Progenitor cell of endocrine pancreas (in vitro differentiated cells): Measurements from ENCODE around the gene IGF2BP3. TPM values are rescaled to one million over a fixed set of nuclear protein-coding genes. Genes with fewer than 3 reads are reported as not detected.
A peak's percentile ranks its signal among the peaks of the same experiment; 100 is the strongest.
"Not testable (repeated sequence)": the region's sequence is repeated elsewhere in the genome, so short reads cannot be mapped to it uniquely, and the experiment has no call there.

Experiments
- DNase-seq: peaks from one replicate; pipeline ENCODE4 v3.0.0; 2021; ENCODE audit warnings: low spot score; ENCODE audit not compliant: unreplicated experiment
- H3K27ac Mint-ChIP-seq: 2 replicates; pipeline ENCODE4 v1.8.0; 2021; ENCODE audit warnings: mild to moderate bottlenecking, moderate library complexity, mixed read lengths
- H3K27me3 Mint-ChIP-seq: 2 replicates; pipeline ENCODE4 v1.8.0; 2021; ENCODE audit warnings: mixed read lengths
- H3K36me3 Mint-ChIP-seq: 2 replicates; pipeline ENCODE4 v1.8.0; 2022; ENCODE audit warnings: mixed read lengths; ENCODE audit not compliant: insufficient read depth
- H3K4me1 Mint-ChIP-seq: 2 replicates; pipeline ENCODE4 v1.8.0; 2021; ENCODE audit warnings: low read depth, mixed read lengths
- H3K4me3 Mint-ChIP-seq: 2 replicates; pipeline ENCODE4 v1.8.0; 2021; ENCODE audit warnings: low read depth, mild to moderate bottlenecking, moderate library complexity, mixed read lengths
- H3K9me3 Mint-ChIP-seq: 2 replicates; pipeline ENCODE4 v1.8.0; 2021; ENCODE audit warnings: low read depth, mixed read lengths
- total RNA-seq: library from RNA; stranded (reverse); gene quantifications from 2 replicates; pipeline ENCODE4 v1.2.1, GENCODE V29; 2021
- TF ChIP-seq, protein P1 (sequence below): fragments of 200-600 bp; sonication (generic); IDR thresholded peaks from one replicate; pipeline ENCODE4 v1.5.0; 2021; ENCODE audit warnings: antibody characterized with exemption, mild to moderate bottlenecking; ENCODE audit not compliant: unreplicated experiment

IGF2BP3 gene
- total RNA-seq, 1 donor from 2014 or later, result 96.9 TPM

DNA sequence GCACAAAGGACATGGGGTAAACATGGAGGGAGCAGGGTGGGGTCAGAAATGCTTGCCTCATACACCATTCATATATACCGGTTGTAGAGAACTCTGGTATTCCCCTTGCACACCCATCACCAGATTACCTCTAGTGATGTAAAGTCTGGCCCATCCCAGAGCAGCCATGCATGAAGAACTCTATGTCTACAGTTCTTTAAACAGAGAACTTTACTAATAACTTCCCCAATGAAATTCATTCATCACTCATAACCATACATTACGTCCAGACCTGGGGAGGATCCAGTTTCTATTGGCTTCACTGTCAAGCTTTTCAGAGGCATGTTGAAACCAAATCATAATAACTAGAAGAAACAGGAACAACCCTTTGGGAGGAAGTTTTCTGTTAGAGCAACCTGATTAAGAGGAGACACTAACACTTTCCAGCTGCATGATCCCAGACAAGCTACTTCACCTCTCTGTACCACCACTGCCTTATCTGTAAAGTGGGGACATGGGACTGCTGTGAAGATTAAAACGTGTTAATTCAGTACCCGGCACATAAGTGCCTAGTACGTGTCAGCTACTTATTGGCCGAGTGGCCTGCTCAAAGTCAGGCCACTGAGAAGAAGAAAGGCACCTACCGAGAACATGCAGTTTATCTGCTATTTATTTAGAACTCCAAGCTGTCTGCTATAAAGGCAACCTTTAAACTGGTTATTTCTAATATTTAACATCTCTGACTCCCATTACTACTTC, 59.7 kb downstream of the IGF2BP3 start:
- TF ChIP-seq, protein P1, sequence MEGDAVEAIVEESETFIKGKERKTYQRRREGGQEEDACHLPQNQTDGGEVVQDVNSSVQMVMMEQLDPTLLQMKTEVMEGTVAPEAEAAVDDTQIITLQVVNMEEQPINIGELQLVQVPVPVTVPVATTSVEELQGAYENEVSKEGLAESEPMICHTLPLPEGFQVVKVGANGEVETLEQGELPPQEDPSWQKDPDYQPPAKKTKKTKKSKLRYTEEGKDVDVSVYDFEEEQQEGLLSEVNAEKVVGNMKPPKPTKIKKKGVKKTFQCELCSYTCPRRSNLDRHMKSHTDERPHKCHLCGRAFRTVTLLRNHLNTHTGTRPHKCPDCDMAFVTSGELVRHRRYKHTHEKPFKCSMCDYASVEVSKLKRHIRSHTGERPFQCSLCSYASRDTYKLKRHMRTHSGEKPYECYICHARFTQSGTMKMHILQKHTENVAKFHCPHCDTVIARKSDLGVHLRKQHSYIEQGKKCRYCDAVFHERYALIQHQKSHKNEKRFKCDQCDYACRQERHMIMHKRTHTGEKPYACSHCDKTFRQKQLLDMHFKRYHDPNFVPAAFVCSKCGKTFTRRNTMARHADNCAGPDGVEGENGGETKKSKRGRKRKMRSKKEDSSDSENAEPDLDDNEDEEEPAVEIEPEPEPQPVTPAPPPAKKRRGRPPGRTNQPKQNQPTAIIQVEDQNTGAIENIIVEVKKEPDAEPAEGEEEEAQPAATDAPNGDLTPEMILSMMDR, result no peak
- Mint-ChIP-seq H3K4me3 (no peak overlapping the region), H3K27ac (peak overlapping the region; percentile 59), H3K9me3 (peaks cover 7% of the 10 kb centered on the region), H3K36me3 (peaks cover 59% of the 10 kb centered on the region), H3K4me1 (no peaks in the 10 kb centered on the region), H3K27me3 (no peaks in the 10 kb centered on the region)
- no peak for DNase-seq

- not testable (repeated sequence) for DNase-seq, H3K27me3 Mint-ChIP-seq, H3K9me3 Mint-ChIP-seq, H3K4me3 Mint-ChIP-seq
- H3K36me3 Mint-ChIP-seq, result peaks cover 49% of the 10 kb centered on the region
- H3K27ac Mint-ChIP-seq, result peak overlapping the region; percentile 59
- peaks cover 11% of the 10 kb centered on the region for H3K4me1 Mint-ChIP-seq
Observed at GRCh38 chr7:23406564-23406963, 63.7 kb downstream of the IGF2BP3 start.

GRCh38 chr7:23405240-23405618, 65.1 kb downstream of the IGF2BP3 start:
- no peak overlapping the region for H3K4me3 Mint-ChIP-seq
- H3K27me3 Mint-ChIP-seq, result no peaks in the 10 kb centered on the region
- peaks cover 7% of the 10 kb centered on the region for H3K9me3 Mint-ChIP-seq
- peaks cover 47% of the 10 kb centered on the region for H3K36me3 Mint-ChIP-seq
- peak overlapping the region; percentile 16 for H3K27ac Mint-ChIP-seq
- no peak for DNase-seq
- TF ChIP-seq, protein P1, result no peak
- peaks cover 11% of the 10 kb centered on the region for H3K4me1 Mint-ChIP-seq

GRCh38 chr7:23404546-23405239, 65.6 kb downstream of the IGF2BP3 start:
- Mint-ChIP-seq H3K27me3 (no peaks in the 10 kb centered on the region), H3K36me3 (peaks cover 47% of the 10 kb centered on the region), H3K9me3 (peaks cover 7% of the 10 kb centered on the region), H3K4me1 (peaks cover 11% of the 10 kb centered on the region), H3K4me3 (no peak overlapping the region), H3K27ac (no peak overlapping the region)
- no peak for DNase-seq
- TF ChIP-seq, protein P1, result no peak

GRCh38 chr7:23403970-23404369, 66.3 kb downstream of the IGF2BP3 start:
- H3K9me3 Mint-ChIP-seq, result peaks cover 7% of the 10 kb centered on the region
- peaks cover 42% of the 10 kb centered on the region for H3K36me3 Mint-ChIP-seq
- no peak for DNase-seq
- TF ChIP-seq, protein P1, result no peak
- no peaks in the 10 kb centered on the region for H3K27me3 Mint-ChIP-seq
- H3K4me3 Mint-ChIP-seq, result no peak overlapping the region
- peaks cover 11% of the 10 kb centered on the region for H3K4me1 Mint-ChIP-seq
- H3K27ac Mint-ChIP-seq, result no peak overlapping the region

DNA sequence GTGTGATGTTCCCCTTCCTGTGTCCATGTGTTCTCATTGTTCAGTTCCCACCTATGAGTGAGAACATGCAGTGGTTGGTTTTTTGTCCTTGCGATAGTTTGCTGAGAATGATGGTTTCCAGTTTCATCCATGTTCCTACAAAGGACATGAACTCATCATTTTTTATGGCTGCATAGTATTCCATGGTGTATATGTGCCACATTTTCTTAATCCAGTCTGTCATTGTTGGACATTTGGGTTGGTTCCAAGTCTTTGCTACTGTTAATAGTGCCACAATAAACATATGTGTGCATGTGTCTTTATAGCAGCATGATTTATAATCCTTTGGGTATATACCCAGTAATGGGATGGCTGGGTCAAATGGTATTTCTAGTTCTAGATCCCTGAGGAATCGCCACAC, 72.2 kb downstream of the IGF2BP3 start:
- peaks cover 25% of the 10 kb centered on the region for H3K4me1 Mint-ChIP-seq
- not testable (repeated sequence) for H3K9me3 Mint-ChIP-seq, H3K4me3 Mint-ChIP-seq

More for the DNA sequence above, 72.2 kb downstream of the IGF2BP3 start:
- peaks cover 12% of the 10 kb centered on the region for H3K36me3 Mint-ChIP-seq
- H3K27ac Mint-ChIP-seq, DNase-seq, H3K27me3 Mint-ChIP-seq: not testable (repeated sequence)
